H1 (cell line): ENCODE data around the gene LPP. TPM values are rescaled to one million over a fixed set of nuclear protein-coding genes. Genes with fewer than 3 reads are reported as not detected.

Source experiments
- CHD7 ChIP-seq: fragments of 300-600 bp; sonication (generic); IDR thresholded peaks from 2 replicates; pipeline ENCODE4 v1.7.1; 2012; ENCODE audit warnings: low read length, moderate library complexity, mild to moderate bottlenecking, inconsistent platforms; ENCODE audit not compliant: insufficient replicate concordance
- EGR1 ChIP-seq: IDR thresholded peaks from 2 replicates; pipeline ENCODE4 v1.6.1; 2011; ENCODE audit warnings: low read depth, low read length, borderline replicate concordance
- MAFK ChIP-seq: IDR thresholded peaks from 2 replicates; pipeline ENCODE4 v1.6.1; 2012; ENCODE audit warnings: low read depth, mild to moderate bottlenecking, improper control_type of control experiment, low read length
- polyA plus RNA-seq, 7 experiments: library from polyadenylated mRNA; depleted of rRNA in 3 of 7; stranded (reverse) in 5 of 7; unstranded in 2 of 7; fragments of >200 nt in 5 of 7; fragments of 200-250 nt in 2 of 7; gene quantifications; 1 replicate in 5 of 7; 2 replicates in 1 of 7; 4 replicates in 1 of 7; pipeline versions ENCODE4 v1.2.1 to v1.2.3, GENCODE V29; 2011 to 2013; ENCODE audit warnings: missing spikeins in 2 of 7, mixed read lengths in 2 of 7
- total RNA-seq: library from RNA; stranded (reverse); fragmentation: NEBNext Ultra II Directional; extraction: Animal tissue kit (Norgen Biotek cat#: 25700); gene quantifications from 2 replicates; pipeline ENCODE4 v1.2.1, GENCODE V29; 2021

Gene LPP
- total and polyA plus RNA-seq, 2 of the 8 experiments (the other 6 are each of a cell fraction or from before 2014, with no cell fraction given), result 10.0 to 53.3 TPM

GRCh38 chr3:188674595-188674994 is 520.6 kb downstream of the LPP start (continued):
- no peak for TF ChIP-seq CHD7
- no peak for TF ChIP-seq EGR1
- TF ChIP-seq MAFK, result no peak
